Cardiac muscle cell (in vitro differentiated cells and primary cell): ENCODE measurements around the gene DCPS. TPM values are rescaled to one million over a fixed set of nuclear protein-coding genes. Genes with fewer than 3 reads are reported as not detected.

ENCODE experiments used
- DNase-seq, 2 donors: peaks; one replicate each; pipeline versions ENCODE4 v3.0.0 to v3.0.0-alpha.2; 2010 to 2017; ENCODE audit warnings: low read depth in 1 of 2, low spot score in 1 of 2
- H3K27ac ChIP-seq: fragments of 200-600 bp; sonication (generic); 2 replicates; pipeline ENCODE4 v1.5.1; 2016
- H3K27me3 ChIP-seq: fragments of 200-600 bp; sonication (generic); 2 replicates; pipeline ENCODE4 v1.6.0; 2016; ENCODE audit warnings: control low read depth
- H3K36me3 ChIP-seq: fragments of 200-600 bp; sonication (generic); 2 replicates; pipeline ENCODE4 v1.5.1; 2016; ENCODE audit warnings: control low read depth
- H3K4me1 ChIP-seq: fragments of 200-600 bp; sonication (generic); 2 replicates; pipeline ENCODE4 v1.8.1; 2017; ENCODE audit warnings: low read depth, mild to moderate bottlenecking, mixed run types
- H3K4me3 ChIP-seq: fragments of 200-600 bp; sonication (generic); 2 replicates; pipeline ENCODE4 v1.5.1; 2016; ENCODE audit warnings: mild to moderate bottlenecking
- H3K9me3 ChIP-seq: fragments of 200-600 bp; sonication (generic); 2 replicates; pipeline ENCODE4 v1.5.1; 2017; ENCODE audit warnings: low read depth, mild to moderate bottlenecking, control low read depth
- CTCF ChIP-seq: IDR thresholded peaks from 2 replicates; pipeline ENCODE4 v1.5.1; 2012; ENCODE audit warnings: low read depth, mild to moderate bottlenecking, low read length
- polyA plus RNA-seq: library from polyadenylated mRNA; unstranded; fragments of >200 nt; fragmentation: Nextera tagmentation; extraction: Ambion mirVana; gene quantifications from 2 replicates; pipeline ENCODE4 v1.2.1, GENCODE V29; 2016
- total RNA-seq: library from RNA; depleted of rRNA; stranded (reverse); fragments of >200 nt; gene quantifications from 2 replicates; pipeline ENCODE4 v1.2.3, GENCODE V29; 2016

Gene DCPS
- total and polyA plus RNA-seq, 2 experiments from 2014 or later, result 13.1 to 27.0 TPM

DNA sequence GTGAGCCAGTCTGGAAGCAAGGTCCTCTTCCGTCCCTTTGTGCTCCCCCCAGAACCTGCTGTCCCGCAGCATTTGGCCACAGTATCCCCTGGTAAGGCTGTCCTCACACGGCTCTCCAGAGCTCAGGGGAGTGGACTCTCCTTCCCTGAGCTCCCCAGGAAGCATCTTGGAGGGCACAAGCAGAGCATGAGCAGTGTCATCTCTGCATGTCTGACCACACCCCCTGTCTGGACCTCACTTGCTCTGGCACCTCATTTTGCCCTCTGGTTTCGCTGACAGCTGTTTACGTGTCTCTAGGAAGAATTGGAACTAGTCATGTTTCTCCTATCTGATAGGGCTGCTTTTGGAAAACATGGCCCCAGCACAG, 15.5 kb downstream of the DCPS start:
- H3K27me3 ChIP-seq, result no peaks in the 10 kb centered on the region
- H3K4me1 ChIP-seq, result no peaks in the 10 kb centered on the region
- no peaks in the 10 kb centered on the region for H3K36me3 ChIP-seq
- H3K4me3 ChIP-seq, result no peak overlapping the region
- TF ChIP-seq CTCF, result no peak
- no peak for DNase-seq
- H3K9me3 ChIP-seq, result no peaks in the 10 kb centered on the region
- H3K27ac ChIP-seq, result no peak overlapping the region

DNA sequence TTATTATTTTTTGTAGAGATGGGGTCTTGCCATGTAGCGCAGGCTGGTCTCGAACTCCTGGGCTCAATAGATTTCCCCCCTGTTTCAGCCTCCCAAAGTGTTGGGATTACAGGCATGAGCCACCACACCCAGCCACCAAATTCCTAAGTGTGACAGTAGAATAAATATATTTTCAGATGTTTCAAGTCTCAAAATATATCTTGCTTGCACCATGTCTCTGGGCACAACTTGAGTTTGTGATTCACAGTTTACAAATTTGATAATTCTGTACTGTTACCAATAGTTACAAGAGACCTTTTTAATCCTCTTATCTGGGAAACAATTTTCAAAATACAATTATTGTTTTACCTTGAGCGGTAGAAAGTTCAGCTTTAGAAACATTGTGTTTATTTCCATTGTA, 19.1 kb downstream of the DCPS start:
- Histone ChIP-seq H3K4me3 (no peak overlapping the region), H3K9me3 (no peaks in the 10 kb centered on the region), H3K4me1 (no peaks in the 10 kb centered on the region), H3K27ac (no peak overlapping the region), H3K27me3 (no peaks in the 10 kb centered on the region), H3K36me3 (no peaks in the 10 kb centered on the region)
- no peak for DNase-seq
- no peak for TF ChIP-seq CTCF

DNA sequence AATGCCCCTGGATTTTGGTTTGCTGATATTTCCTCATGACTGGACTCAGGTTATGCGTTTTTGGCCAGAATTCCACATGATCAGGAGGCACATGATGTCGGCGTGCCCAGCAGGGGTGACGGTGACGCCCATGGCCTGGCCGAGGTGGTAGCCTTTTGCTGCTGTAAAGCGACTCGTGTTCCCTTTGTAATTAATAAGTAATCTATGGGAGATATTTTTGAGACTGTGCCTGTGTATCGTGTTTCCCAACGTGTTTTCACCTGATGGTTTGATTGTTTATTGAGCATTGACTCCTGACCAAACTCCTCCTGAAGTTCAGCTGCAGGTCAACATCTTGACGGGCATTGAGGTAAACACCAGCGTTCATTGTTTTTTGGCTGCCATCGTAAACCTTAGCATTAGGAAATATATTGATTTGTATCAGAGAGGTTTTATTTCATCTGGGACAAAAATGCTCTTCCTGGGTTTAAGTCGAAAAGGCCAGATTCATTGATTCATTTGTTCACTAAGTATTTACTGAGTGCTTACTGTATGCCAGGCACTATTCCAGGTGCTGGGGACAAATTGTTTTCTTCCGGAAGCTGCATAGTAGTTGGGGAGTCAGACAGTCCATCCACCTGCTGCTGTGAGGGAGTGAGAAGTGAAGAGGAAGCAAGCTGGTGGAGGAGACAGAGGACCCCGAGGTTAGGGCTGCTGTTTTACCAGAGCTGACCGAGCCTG, 23.6 kb downstream of the DCPS start:
- Histone ChIP-seq H3K36me3 (no peaks in the 10 kb centered on the region), H3K9me3 (no peaks in the 10 kb centered on the region), H3K4me1 (no peaks in the 10 kb centered on the region), H3K4me3 (no peak overlapping the region), H3K27ac (no peak overlapping the region), H3K27me3 (no peaks in the 10 kb centered on the region)
- TF ChIP-seq CTCF, result no peak
- DNase-seq, result no peak

- no peak for TF ChIP-seq CTCF
- no peak for DNase-seq
These were observed 24.1 kb downstream of the DCPS start for GRCh38 chr11:126328001-126328390.

GRCh38 chr11:126328444-126328843, 24.6 kb downstream of the DCPS start:
- H3K4me3 ChIP-seq, result no peak overlapping the region
- TF ChIP-seq CTCF, result no peak
- H3K27me3 ChIP-seq, result no peaks in the 10 kb centered on the region
- DNase-seq, result no peak
- no peaks in the 10 kb centered on the region for H3K36me3 ChIP-seq
- H3K4me1 ChIP-seq, result no peaks in the 10 kb centered on the region
- no peaks in the 10 kb centered on the region for H3K9me3 ChIP-seq
- H3K27ac ChIP-seq, result no peak overlapping the region

More at GRCh38 chr11:126328001-126328390, 24.1 kb downstream of the DCPS start:
- H3K27ac ChIP-seq, result no peak overlapping the region
- H3K4me3 ChIP-seq, result no peak overlapping the region
- no peaks in the 10 kb centered on the region for H3K36me3 ChIP-seq
- no peaks in the 10 kb centered on the region for H3K4me1 ChIP-seq
- H3K27me3 ChIP-seq, result no peaks in the 10 kb centered on the region
- H3K9me3 ChIP-seq, result no peaks in the 10 kb centered on the region
